Esophagus muscularis mucosa (tissue), 4 donors: Measurements from ENCODE around the gene GRK3.

Experiments
- EP300 ChIP-seq: sonication (generic); formaldehyde crosslinking; IDR thresholded peaks from one replicate; pipeline ENCODE4 v1.6.1; 2017; ENCODE audit warnings: antibody characterized with exemption
- POLR2A ChIP-seq: fragments of 450-650 bp; IDR thresholded peaks from one replicate; pipeline ENCODE4 v1.6.1; 2017; ENCODE audit warnings: antibody characterized with exemption, moderate library complexity, mild to moderate bottlenecking, low read depth
- POLR2AphosphoS5 ChIP-seq, 2 donors: sonication (generic); formaldehyde crosslinking; IDR thresholded peaks; one replicate each; pipeline ENCODE4 v1.6.1; 2017; ENCODE audit warnings: antibody characterized with exemption in 2 of 2
- TF ChIP-seq, protein P1 (sequence below), 3 experiments: fragments of 200-600 bp in 2 of 3; fragments of 450-650 bp in 1 of 3; sonication (generic) in 2 of 3; IDR thresholded peaks; one replicate each; pipeline ENCODE4 v1.5.1; 2017 to 2019; ENCODE audit warnings: antibody characterized with exemption in 3 of 3, mild to moderate bottlenecking in 2 of 3, moderate library complexity in 1 of 3

DNA sequence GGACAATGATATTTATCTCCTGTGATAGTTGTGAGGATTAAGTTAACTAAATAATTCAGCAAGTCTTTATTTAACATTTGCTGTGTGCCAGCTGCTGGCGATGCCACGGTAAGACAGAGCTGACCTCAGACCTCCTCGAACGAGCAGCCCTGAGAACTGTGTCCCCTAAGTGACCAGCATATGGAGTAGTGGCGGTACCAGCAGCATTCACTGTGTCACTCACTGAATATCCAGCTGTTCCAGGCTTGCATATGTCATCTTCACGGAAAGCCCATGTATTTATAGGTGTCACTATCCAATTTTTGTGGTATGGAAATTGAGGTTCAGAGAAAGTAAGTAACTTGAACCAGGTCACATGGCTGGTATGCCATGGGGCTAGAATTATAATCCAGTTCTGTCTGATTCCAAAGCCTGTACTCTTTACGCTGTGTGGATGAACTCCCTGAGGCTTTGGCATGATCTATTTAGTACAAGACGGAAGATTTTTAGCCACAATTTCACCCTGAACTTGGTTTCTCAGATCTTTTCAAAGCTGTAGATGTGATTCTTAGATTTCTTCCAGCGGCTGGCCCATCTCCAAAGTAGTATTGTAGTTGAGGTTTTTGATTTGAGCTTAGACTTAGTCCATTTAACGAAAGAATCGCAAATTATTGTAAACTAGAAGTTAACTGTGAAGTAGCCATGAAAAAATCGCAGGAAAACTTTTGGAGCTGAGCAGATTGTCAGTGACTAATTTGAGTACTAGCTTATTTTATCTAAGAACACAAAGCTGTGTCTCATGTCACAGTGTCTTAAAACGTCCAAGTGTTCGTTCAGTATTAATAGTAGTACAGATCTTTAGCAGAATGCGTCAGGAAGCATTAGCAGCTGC lies 128.2 kb downstream of the GRK3 start:
- TF ChIP-seq POLR2A, result no peak
- TF ChIP-seq, protein P1, sequence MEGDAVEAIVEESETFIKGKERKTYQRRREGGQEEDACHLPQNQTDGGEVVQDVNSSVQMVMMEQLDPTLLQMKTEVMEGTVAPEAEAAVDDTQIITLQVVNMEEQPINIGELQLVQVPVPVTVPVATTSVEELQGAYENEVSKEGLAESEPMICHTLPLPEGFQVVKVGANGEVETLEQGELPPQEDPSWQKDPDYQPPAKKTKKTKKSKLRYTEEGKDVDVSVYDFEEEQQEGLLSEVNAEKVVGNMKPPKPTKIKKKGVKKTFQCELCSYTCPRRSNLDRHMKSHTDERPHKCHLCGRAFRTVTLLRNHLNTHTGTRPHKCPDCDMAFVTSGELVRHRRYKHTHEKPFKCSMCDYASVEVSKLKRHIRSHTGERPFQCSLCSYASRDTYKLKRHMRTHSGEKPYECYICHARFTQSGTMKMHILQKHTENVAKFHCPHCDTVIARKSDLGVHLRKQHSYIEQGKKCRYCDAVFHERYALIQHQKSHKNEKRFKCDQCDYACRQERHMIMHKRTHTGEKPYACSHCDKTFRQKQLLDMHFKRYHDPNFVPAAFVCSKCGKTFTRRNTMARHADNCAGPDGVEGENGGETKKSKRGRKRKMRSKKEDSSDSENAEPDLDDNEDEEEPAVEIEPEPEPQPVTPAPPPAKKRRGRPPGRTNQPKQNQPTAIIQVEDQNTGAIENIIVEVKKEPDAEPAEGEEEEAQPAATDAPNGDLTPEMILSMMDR (IDR thresholded peaks at IDR 0.05), result no peak
- no peak for TF ChIP-seq POLR2AphosphoS5 (IDR thresholded peaks at IDR 0.05)
- TF ChIP-seq EP300, result no peak
